GM23338 (cell line): ENCODE measurements around the gene FEZF1.
A peak's percentile ranks its signal among the peaks of the same experiment; 100 is the strongest.

Experiments used
- EZH2 ChIP-seq: fragments of 200-600 bp; sonication (generic); IDR thresholded peaks from one replicate; pipeline ENCODE4 v1.8.0; 2017; ENCODE audit warnings: antibody characterized with exemption, mild to moderate bottlenecking, low read depth; ENCODE audit not compliant: unreplicated experiment
- EZH2phosphoT487 ChIP-seq: fragments of 200-600 bp; sonication (generic); IDR thresholded peaks from one replicate; pipeline ENCODE4 v1.8.1; 2018; ENCODE audit warnings: antibody characterized with exemption; ENCODE audit not compliant: unreplicated experiment
- JUNB ChIP-seq: IDR thresholded peaks from one replicate; pipeline ENCODE4 v1.6.1; 2016; ENCODE audit warnings: antibody characterized with exemption; ENCODE audit not compliant: unreplicated experiment
- POLR2AphosphoS5 ChIP-seq: IDR thresholded peaks from 2 replicates; pipeline ENCODE4 v1.6.1; 2016; ENCODE audit warnings: antibody characterized with exemption, low read depth
- TF ChIP-seq, protein P1 (sequence below), 2 experiments: fragments of 200-600 bp in 1 of 2; sonication (generic) in 1 of 2; conservative IDR thresholded peaks; 2 replicates each; pipeline versions ENCODE4 v1.5.1 to v1.6.1; 2016 to 2017; ENCODE audit warnings: antibody characterized with exemption in 2 of 2, low read depth in 2 of 2, mild to moderate bottlenecking in 2 of 2, moderate library complexity in 1 of 2

DNA sequence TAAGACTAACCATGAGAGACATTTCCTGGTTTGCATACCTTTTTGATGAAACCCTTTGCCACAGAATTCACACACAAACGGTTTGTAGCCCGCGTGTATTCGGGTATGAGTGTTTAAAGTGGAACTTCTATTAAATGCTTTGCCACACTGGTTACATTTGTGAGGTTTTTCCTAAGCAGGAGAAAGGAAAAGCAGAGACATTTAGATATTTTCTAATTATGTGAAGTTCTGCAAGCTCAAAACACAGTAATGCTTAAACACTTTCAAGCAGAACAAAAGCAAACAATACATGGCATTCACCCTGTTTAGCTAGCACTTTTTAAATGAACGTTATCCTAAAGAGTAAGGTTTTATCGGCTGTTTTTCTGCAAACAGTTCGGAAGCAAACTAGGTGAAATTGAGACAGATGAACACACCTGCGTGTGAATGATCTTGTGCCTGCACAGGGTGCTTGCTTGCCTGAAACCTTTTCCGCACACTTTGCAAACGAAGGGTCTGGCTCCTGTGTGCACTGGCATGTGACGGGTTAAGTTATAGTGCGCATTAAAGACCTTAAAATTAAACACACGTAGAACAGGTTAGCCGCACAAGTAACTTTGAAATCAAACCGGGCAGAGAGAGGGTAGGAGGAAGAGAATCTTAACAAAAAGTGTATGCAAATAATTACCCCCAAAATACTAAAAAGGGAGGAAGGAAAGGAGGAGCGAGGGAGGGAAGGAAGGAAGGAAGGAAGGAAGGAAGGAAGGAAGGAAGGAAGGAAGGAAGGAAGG is 1.6 kb downstream of the FEZF1 start:
- TF ChIP-seq POLR2AphosphoS5 (no peak), EZH2phosphoT487 (peak; percentile 73), EZH2 (peak; percentile 98), JUNB (no peak)
- TF ChIP-seq, protein P1, sequence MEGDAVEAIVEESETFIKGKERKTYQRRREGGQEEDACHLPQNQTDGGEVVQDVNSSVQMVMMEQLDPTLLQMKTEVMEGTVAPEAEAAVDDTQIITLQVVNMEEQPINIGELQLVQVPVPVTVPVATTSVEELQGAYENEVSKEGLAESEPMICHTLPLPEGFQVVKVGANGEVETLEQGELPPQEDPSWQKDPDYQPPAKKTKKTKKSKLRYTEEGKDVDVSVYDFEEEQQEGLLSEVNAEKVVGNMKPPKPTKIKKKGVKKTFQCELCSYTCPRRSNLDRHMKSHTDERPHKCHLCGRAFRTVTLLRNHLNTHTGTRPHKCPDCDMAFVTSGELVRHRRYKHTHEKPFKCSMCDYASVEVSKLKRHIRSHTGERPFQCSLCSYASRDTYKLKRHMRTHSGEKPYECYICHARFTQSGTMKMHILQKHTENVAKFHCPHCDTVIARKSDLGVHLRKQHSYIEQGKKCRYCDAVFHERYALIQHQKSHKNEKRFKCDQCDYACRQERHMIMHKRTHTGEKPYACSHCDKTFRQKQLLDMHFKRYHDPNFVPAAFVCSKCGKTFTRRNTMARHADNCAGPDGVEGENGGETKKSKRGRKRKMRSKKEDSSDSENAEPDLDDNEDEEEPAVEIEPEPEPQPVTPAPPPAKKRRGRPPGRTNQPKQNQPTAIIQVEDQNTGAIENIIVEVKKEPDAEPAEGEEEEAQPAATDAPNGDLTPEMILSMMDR (conservative IDR thresholded peaks at IDR 0.05; ENCODE audit: low read depth in 2 of 2) = no peak
